NCI-H345 (cell line): Measurements from ENCODE around the gene LAMA3.
A peak's percentile ranks its signal among the peaks of the same experiment; 100 is the strongest.

ENCODE experiments used
- DNase-seq: peaks from one replicate; lab custom pipeline; 2025; lab: John Stamatoyannopoulos, UW

Gene LAMA3

DNA sequence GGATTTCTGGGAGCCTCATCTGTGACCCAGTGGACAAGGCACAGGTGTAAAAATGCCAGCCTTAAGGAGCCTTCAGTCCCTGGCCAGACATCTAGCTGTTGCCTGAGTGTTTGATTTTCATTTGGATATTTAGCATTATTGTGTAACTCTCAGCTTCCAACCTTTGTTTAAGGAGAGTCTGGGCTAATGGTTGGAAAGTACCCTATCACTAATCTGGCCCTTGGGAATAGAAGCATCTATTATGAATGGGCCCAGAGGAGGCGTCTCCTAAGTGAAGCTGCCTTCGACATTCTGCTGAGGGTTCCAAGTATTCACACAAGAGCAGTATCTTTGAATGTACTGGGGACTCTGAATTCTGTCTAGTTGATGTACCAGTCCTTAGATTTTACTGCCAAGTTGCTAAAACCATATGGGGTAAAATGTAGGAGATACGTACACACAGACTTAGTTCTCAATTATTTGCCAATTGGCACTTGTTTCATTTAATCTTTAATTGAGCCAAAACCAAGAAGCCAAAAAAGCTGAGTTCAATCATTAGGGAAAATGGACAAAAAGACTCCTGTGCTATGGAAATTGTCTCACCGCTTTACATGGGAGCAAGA lies 19.3 kb upstream of the LAMA3 start:
- no peak for DNase-seq

DNA sequence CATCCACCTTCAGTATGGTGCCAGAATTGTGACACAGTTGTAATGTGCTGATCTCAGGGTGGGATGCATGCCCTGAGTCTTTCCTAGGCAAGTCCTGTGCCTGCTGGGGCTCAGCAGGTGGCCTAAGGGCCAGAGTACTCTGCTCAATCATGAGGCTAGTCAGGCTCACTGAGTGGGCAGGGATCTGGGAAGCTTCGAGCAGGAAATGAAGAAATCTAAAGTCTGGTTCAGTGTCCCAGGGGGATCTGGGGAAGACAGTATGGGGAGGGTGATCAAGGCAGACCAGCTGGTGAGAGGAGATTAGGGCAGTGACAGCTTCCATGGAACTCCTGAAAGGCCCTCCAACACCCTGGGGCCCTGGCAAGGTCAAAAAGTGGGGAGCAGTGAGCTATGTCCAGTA lies 17.7 kb upstream of the LAMA3 start:
- DNase-seq = no peak

DNA sequence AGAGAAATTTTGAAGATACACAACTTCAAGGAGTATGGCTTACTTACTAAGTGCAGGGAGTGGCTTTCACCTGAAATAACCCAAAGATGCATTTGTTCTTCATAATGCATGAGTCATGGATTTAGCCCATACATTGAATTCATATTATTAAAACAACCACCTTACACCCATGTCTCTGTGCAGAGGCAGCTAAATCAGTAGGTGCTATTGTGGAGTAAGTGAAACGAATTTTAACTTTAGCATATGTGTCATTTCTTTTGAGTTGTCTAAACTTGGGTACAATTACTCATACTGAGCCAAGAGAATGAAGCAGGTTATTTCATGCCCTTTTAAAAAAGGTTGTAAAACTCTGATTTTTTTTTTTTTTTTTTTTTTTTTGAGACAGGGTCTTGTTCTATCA lies 15.5 kb upstream of the LAMA3 start:
- no peak for DNase-seq

DNA sequence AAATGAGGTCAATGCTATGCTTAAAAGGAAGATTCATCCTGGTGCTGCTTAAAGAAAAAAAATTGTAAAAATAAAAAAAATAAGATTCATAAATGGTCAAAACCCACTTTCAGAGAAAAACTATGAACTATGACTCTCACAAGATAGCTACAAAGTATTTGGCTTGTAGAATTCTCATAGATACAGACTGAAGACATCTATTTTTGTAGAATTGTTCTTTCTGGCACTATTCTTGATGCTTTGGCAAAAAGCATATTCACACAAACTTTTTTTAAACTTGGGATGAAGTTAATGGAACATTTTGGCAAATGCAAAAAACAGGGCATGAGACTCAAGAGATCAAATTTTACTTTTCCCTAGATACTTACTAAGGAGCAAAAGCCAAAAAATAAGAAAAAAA lies 14.0 kb upstream of the LAMA3 start:
- DNase-seq = no peak

DNA sequence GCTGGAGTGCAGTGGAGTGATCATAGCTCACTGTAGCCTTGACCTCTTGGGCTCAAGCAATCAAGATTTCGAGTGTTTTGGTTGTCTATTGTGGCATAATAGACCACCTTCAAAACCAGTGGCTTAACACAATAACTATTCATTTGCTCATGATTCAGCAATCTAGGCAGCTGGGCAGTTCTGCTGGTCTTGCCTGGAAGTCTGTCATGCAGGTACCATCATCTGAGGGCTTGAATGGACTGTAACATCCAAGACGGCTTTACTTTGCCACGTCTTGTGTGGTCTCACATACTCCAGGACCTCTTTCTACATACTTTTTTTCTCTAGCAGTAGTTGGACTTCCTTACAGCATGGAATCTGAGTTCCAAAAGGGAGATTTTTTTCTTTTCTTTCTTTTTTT lies 13.4 kb upstream of the LAMA3 start:
- DNase-seq = no peak

DNA sequence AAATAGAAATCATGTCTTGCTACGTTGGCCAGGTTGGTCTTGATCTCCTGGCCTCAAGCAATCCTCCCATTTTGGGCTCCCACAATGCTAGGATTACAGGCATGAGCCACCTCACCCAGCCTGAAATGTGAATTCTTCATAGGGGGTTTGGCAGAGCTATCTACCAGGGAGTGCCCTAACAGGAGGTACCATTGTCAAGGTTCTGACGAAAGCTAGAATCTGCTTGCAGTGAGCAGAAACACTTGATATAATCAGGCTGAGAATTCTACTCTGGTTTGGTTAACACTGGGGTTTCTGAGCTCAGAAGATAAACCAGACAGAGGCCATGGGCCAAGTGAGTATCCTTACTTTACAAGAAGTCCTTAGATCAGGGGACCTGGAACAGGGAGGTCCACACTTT lies 7.2 kb upstream of the LAMA3 start:
- DNase-seq = no peak

DNA sequence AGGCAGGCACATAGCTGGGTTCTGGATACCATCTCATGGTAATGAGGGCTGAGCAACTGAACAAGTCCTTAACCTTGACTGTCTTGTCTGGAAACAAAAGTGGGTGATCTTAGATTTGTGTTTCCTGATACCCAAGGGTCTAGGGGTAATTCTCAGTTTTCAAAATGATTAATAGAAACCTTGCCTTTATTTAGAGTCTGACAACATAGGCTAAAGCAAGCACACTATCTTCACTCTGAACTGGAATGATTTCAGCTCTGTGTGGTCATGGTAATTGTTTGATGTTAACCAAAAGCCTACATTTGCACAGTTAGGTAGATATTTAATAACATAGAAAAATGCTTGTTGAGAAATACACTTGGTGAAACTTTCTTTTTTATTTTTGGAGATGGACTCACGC lies 6.8 kb upstream of the LAMA3 start:
- DNase-seq = no peak

DNA sequence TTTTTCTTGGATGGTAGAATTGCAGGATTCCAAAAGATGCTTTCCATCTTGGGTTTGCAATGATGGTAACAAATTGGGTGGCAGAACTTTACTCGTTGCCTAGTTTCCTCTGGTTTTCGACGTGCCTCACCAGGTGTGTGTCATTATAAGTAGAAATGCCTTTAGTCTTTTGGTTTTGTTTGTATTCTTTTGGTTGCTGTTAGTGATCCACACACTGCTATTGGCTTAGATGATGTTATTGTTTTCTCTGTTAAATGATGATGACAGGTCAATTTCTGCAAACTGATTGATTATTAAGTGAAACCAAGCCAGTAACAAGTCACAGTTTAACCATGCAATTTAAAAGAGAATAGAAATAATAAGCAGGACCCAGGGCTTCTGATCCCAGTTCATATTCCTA lies 6.1 kb upstream of the LAMA3 start:
- DNase-seq = no peak

DNA sequence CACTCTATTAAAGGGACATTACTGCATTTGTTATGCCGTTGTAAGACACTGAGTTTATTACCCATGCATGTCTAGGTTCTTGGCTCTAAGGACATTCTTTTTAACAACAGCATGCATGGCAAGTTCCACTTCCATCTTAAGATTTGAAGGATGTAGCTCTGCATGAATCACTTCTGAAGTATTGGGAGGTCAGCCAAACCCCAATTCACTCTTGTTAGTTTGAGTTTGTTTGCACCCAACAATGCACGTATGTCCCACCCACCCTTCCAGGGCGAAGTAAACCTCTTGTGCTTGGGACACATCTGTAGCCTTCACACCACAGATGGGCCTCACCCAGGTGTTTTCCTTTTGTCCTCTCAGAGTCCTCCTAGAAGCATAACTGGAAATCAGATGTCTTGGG lies 5.6 kb upstream of the LAMA3 start:
- DNase-seq = no peak

DNA sequence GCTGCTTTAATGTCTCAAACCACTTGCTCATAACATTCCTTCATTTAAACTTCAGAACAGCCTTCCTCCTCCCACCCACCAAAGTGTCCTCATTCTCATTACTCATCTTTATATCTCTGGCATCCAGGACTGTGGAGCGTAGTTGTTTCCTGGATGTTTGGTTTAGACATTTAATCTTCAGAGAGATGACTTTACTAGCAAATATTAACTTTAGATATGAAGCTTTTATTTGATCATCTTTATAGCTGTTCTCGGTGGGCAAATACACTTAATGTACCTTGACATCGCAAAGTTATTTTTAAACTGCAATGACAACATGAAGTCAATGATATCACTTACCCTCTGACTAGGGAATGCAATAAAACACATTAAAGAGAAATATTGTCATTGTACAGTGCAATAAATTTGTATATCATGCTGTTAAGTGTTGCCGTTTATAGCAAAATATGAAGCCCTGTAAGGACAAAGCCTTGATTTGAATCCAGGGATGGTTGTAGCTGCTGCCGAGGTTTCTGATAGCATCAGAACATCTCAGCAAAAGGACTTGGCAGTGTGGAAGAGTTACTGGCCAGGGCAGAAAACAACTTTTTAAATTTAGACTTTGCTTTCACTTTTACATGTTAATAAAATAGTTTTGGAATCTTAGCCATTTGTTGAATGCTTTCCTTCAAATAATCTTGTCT lies 4.6 kb upstream of the LAMA3 start:
- no peak for DNase-seq

DNA sequence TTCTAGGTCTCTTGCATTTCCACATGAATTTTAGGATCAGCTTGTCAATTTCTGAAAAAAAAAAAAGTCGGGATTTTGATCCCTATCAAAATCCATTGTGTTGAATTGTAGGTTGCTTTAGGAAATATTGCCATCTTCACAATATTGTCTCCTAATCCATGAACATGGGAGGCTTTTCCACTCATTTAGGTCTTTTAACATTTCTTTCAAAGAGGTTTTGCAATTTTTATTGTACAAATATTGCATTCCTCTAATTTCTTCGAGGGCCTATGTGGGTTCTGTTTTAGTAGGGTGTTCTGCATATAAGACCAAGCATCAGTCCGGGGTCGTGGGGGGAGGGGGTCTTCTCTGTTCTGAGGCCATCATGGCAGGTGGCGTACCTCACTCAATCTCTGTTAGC lies 725 bp upstream of the LAMA3 start:
- no peak for DNase-seq

DNA sequence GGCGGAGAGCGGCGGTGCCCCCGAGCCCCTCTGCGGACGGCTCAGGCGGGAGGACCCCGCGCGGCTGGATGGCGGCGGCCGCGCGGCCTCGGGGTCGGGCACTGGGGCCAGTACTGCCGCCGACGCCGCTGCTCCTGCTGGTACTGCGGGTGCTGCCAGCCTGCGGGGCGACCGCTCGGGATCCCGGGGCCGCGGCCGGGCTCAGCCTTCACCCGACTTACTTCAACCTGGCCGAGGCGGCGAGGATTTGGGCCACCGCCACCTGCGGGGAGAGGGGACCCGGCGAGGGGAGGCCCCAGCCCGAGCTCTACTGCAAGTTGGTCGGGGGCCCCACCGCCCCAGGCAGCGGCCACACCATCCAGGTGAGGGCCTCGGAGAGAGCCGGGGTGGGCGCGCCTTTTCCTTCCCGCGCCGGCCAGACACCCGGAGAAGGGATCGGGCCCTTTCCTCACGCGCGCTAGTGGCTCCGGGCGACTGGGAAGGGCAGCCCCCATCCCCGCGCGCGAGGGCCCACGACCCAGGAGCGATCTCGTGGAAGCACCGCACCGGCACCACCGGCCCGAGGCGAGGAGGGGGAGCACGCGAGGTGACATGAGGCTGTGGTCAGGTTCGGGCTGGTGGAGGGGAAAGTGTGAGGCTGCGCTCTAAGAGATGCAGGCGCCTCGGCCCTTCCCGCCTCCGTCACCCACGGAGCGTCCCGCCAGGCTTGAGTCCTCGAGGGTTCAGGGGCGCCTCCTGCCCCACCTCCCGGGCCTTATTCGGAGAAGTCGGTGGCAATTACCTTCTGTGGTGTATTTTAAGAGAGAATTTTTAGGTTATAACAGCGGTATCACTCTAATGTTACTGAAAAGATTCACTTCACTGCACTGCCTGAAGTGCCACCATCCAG lies 607 bp downstream of the LAMA3 start:
- no peak for DNase-seq

DNA sequence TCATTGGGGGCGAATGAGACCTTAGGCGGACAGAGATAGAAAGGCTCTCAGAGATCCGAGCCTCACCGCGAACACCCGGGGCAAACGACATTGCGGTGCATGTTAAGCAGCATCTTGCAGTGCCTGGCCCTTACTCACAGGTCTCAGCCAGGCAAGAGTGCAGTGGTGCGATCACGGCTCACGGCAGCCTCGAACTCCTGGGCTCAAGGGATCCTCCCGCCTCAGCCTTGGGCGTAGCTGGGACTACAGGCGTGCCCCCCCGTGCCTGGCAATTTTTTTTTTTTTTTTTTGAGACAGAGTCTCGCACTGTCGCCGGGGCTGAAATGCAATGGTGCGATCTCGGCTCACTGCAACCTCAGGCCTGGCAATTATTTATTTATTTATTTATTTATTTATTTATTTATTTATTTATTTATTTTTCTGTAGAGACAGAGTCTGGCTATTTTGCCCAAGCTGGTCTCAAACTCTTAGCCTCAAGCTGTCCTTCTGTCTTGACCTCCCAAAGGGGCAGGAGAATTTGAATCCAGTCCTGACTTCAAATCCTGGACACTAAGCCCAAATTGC lies 1.3 kb downstream of the LAMA3 start:
- DNase-seq = no peak

DNA sequence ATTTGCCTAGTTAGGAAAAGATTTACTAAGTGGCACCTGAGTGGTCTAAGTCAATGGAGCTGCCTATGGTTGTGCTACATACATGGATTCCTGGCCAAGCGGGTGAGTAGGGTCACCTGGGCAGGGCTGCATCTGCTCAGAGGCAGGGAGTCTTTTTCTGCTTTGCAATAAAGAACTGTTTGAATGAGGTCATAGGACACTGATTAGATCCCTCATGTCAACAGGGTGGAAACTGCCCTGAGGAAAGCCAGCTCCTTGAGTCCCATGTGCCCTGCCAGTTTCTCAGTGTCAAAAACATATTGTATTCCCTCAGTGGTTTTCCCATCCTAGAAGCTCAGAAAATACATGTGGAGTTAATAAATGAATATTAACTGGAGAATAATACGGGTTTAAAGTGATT lies 4.6 kb downstream of the LAMA3 start:
- no peak for DNase-seq

DNA sequence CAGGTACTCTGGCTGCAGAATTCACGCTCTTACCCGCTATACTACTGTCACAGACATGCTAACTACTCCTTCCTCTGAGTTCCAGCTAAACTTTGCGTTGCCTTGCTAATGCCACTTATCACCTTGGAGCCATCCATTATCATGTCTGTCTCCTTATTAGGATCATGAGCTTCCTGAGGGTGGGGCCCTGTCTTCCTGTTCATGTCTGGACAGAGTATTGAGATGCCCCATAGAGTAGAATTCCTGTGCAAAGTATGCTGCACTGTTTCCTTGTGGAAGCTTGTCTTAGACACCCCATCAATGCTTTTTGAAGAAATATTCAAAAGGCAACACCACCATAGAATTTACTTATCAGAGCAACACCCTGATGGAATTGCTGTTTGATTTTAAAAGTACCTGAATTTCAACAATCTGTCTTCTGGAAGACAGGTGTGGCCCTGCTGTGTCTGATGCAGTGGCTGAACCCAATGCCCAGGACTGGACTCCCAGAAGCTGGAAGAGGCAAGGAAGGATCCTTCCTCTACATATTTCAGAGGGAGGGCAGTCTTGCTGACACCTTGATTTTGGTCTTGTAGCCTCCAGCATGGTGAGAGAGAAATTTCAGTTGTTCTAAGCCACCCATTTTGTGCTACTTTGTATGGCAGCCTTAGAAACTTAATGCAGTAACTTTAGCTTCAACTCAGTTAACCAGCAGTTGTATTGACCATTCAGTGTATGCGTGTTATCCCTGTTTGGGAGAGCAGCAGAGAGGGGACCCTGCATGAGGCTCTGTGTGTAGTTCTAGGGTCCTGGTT lies 5.6 kb downstream of the LAMA3 start:
- DNase-seq = no peak

DNA sequence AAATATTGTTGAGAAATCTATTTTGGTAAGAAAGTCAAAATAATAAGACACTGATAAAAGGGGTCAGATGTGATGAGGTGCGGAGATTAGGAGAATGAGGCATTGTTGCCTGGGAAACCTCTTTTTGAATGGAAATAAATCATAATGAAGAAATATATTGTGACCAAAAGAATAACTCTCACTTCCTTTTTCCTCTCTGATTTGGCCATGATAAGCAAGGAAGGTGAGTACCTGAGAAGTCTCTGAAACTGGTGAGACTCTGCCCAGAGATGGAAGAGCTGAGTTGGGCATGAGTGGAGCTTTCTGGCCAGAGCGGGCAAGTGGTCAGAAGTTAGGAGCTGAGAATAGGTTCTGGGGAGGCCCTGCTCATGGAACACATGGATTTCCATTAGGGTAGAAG lies 11.8 kb downstream of the LAMA3 start:
- no peak for DNase-seq

DNA sequence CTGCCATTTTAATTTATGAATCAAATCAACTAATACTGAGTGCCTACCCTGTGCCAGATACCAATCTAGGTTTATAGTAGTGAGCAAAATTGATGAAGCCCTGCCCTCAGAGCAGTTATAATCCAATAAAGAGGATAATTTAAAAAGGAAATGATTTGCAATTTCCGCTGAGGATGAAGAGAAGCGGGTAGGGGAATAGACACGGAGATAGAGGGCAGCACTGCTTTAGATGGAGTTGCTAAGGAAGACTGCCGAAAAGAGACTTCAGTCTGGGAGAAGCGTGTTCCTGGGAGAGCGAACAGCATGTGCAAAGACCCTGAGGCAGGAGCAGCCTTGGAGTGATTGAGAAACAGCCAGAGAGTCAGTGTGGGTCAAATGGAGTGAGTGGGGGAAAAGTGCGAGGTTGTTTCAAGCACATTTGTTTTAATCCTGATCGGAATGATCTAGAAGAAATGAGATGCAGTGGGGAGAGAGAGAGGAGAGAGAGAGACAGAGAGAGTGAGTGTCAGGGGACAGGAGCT lies 12.4 kb downstream of the LAMA3 start:
- no peak for DNase-seq

DNA sequence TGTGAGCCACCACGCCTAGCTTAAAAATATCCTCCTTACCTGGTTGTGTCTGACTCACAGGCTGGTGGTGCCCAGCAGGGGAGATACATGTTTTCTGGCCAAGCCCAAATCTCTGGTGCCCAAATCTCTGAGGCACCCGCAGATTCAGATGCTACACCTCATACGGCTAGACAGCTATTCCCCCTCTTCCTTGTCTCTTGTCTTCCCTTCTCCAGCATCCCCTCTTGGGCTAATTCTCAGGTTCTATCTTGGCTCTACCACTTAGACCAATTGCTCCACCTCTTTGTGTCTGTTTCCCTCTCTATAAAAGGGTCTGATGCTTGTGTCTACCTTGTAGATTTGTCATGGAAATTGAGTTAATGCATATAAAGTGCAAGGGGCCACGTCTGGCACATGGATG lies 13.4 kb downstream of the LAMA3 start:
- DNase-seq = no peak

DNA sequence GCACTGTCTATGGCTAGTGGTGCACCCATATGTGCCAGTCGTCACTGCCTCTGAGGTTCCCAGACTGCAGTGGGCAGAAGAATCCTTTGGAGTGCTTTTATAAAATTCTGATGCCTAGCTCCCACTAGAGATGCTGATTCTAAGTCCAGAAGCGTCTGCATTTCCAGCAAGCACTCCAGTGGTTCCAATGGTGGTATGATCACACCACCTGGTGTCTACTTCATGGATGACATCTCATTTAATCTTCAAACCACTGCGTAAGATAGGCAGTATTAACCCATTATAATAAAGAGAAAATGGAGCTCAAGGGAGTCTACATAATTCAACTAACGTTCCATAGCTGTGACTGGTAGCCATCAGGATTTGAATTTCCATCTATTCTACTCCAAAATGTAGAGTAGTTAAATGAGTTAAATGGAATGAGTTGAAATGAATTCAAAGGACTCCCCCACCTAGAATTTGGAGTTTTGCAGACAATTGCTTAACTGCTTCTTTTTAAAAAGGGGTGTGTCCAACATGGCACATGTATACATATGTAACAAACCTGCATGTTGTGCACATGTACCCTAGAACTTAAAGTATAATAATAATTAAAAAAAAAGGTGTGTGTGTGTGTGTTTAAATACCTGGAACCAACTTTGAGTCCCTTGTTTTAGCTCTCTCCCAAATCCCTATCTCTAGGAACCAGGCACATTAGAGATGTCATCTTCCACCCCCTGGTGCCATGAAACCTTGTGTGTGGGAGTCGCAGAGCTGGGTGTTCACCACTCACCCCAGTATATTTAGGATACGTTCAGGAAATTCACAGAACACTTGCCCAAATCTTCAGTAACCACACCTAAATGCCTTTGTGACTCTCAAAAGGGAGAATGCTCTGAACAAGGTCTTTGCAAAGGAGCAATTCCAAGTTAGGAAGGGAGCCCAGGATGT lies 14.1 kb downstream of the LAMA3 start:
- DNase-seq = peak; percentile 38

DNA sequence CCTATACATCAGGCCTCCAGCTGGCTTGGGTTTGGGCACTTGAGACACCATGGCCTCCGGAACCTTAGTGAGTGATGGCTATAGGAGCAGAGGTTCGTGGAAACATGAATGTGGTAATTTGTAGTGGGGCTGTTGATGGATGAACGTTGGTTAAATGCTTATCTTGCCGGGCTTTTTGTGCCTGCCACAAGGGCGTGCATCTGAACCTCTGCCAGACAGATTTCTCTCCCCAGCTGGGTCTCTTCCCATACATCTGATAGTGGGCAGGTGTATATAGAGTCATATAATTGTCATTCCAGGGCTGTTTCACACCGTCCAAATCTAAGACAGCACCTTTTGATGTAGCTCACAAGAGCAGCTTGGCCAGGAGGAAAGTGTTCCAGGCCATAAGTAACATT lies 14.7 kb downstream of the LAMA3 start:
- DNase-seq = no peak

DNA sequence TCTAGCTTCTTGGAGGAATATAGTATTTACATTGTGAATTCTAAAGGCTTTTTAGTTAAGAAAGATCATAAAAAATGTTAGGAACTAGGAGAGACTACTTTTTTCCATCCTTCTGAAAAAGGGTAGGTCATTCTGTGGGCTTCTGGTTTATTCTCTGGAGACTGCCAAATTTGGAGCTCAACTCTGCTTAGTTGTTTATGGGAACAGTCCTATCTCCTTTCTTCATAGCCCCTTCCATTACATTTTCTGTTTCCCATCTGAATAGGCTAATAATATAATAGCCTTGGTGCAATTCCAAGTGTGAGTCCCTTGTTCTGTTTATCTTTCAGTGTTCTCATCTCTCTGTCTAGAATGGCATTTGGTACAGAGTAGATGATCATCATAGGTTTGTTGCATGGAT lies 15.6 kb downstream of the LAMA3 start:
- DNase-seq = no peak
